Measurements from ENCODE around the gene INTS15. TPM values are rescaled to one million over a fixed set of nuclear protein-coding genes. Genes with fewer than 3 reads are reported as not detected.

Gene INTS15
- total and polyA plus RNA-seq, 7 experiments from 2014 or later: 29.7 to 69.1 (median 51.8) TPM

DNA sequence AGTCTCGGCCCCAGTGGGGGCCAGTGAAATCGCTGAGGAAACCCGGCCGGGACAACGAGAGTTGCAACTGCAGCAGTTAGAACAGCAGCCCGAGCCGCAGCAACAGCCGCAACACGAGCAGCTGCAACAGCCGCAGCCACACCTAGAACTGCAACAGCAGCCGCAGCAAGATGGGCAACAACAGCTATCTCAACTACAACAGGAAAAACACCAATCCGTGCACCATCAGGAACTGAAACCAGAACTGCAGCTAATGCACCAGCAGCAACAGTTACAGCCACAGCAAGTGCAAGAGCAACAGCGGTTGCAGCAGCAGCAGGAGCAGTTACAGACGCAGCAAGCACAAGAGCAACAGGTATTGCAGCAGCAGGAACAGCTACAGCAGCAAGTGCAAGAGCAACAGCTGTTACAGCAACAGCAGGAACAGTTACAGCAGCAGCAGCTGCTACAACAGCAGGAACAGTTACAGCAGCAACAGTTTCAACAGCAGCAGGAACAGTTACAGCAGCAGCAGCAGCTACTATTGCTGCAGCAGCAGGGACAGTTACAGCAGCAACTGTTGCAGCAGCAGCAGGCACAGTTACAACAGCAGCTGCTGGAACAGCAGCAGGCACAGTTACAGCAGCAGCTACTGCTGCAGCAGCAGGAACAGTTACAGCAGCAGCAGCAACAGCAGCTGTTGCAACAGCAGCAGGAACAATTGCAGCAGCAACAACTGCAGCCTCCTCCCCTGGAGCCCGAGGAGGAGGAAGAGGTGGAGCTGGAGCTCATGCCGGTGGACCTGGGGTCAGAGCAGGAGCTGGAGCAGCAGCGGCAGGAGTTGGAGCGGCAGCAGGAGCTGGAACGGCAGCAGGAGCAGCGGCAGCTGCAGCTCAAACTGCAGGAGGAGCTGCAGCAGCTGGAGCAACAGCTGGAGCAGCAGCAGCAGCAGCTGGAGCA, 31.6 kb downstream of the INTS15 start:
- H3K4me1 ChIP-seq (ENCODE audit: control insufficient read depth in 2 of 2, insufficient read depth in 2 of 2, low read length in 2 of 2): peaks cover 25 to 43% of the 10 kb centered on the region in 2 donors
- Mint-ChIP-seq H3K27me3 (peaks cover 0 to 28% (median 0%) of the 10 kb centered on the region in 5 donors), H3K27ac (peak overlapping the region; percentile 26 to 86 (median 48)), H3K36me3 (peaks cover 3 to 15% (median 8%) of the 10 kb centered on the region in 5 donors), H3K9me3 (peaks cover 0 to 3% (median 0%) of the 10 kb centered on the region in 11 donors), H3K4me1 (peaks cover 25 to 52% (median 40%) of the 10 kb centered on the region in 7 donors), H3K4me3 (peak overlapping the region in 8 of 10 donors; percentile 13 to 61 (median 36))
- no peaks in the 10 kb centered on the region for H3K27me3 ChIP-seq (ENCODE audit: control insufficient read depth in 2 of 2, insufficient read depth in 2 of 2, low read length in 2 of 2)
- no peak overlapping the region for H3K27ac ChIP-seq (ENCODE audit: low read depth, low read length)
- ChIA-PET POLR2A (interaction anchor here (1.5 kb wide), 1 partner anchor 15 kb away, joined by 5 read pairs; no protein-coding TSS in a partner anchor), CTCF (interaction anchor here (0.6 kb wide), 1 partner anchor 493 kb away, joined by 3 read pairs; no protein-coding TSS in a partner anchor)
- intact Hi-C loops (cut with micrococcal nuclease): no loop called here
- H3K36me3 ChIP-seq (ENCODE audit: control insufficient read depth in 2 of 3, insufficient read depth in 3 of 3, low read length in 3 of 3): no peaks in the 10 kb centered on the region
- H3K4me3 ChIP-seq (ENCODE audit: low read length): peak overlapping the region; percentile 18
- no peak for ATAC-seq
- no peak for DNase-seq
- no peaks in the 10 kb centered on the region for H3K9me3 ChIP-seq (ENCODE audit: control insufficient read depth in 2 of 3, low read length in 3 of 3)

DNA sequence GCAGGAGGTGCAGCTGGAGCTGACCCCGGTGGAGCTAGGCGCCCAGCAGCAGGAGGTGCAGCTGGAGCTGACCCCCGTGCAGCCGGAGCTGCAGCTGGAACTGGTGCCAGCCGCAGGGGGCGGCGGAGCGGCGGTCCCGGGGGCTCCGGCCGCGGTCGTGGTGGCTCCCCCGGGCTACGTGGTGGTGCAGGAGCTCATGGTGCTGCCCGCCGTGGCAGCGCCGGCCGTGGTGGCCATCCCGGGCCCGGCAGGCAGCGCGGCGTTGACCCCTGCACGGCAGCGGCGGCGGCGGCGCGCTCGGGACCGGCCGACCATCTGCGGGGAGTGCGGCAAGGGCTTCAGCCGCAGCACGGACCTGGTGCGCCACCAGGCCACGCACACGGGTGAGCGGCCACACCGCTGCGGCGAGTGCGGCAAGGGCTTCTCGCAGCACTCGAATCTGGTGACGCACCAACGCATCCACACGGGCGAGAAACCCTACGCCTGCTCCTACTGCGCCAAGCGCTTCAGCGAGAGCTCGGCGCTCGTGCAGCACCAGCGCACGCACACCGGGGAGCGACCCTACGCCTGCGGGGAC, 32.4 kb downstream of the INTS15 start:
- Mint-ChIP-seq H3K4me1 (peaks cover 25 to 50% (median 40%) of the 10 kb centered on the region in 7 donors), H3K9me3 (peaks cover 0 to 3% (median 0%) of the 10 kb centered on the region in 11 donors), H3K27ac (peak overlapping the region in 1 of 9 donors; percentile 46), H3K36me3 (peaks cover 3 to 15% (median 8%) of the 10 kb centered on the region in 5 donors), H3K4me3 (no peak overlapping the region), H3K27me3 (peaks cover 0 to 23% (median 0%) of the 10 kb centered on the region in 5 donors)
- ATAC-seq (no peak), DNase-seq (no peak)
- no peak overlapping the region for H3K27ac ChIP-seq (ENCODE audit: low read depth, low read length)
- ChIA-PET POLR2A (interaction anchor here (1.5 kb wide), 1 partner anchor 14 kb away, joined by 5 read pairs; no protein-coding TSS in a partner anchor), CTCF (no interaction called here)
- intact Hi-C loops (cut with micrococcal nuclease): no loop called here
- no peaks in the 10 kb centered on the region for H3K9me3 ChIP-seq (ENCODE audit: control insufficient read depth in 2 of 3, low read length in 3 of 3)
- H3K4me1 ChIP-seq (ENCODE audit: control insufficient read depth in 2 of 2, insufficient read depth in 2 of 2, low read length in 2 of 2): peaks cover 25 to 43% of the 10 kb centered on the region in 2 donors
- H3K27me3 ChIP-seq (ENCODE audit: control insufficient read depth in 2 of 2, insufficient read depth in 2 of 2, low read length in 2 of 2): no peaks in the 10 kb centered on the region
- no peak overlapping the region for H3K4me3 ChIP-seq (ENCODE audit: low read length)
- no peaks in the 10 kb centered on the region for H3K36me3 ChIP-seq (ENCODE audit: control insufficient read depth in 2 of 3, insufficient read depth in 3 of 3, low read length in 3 of 3)

DNA sequence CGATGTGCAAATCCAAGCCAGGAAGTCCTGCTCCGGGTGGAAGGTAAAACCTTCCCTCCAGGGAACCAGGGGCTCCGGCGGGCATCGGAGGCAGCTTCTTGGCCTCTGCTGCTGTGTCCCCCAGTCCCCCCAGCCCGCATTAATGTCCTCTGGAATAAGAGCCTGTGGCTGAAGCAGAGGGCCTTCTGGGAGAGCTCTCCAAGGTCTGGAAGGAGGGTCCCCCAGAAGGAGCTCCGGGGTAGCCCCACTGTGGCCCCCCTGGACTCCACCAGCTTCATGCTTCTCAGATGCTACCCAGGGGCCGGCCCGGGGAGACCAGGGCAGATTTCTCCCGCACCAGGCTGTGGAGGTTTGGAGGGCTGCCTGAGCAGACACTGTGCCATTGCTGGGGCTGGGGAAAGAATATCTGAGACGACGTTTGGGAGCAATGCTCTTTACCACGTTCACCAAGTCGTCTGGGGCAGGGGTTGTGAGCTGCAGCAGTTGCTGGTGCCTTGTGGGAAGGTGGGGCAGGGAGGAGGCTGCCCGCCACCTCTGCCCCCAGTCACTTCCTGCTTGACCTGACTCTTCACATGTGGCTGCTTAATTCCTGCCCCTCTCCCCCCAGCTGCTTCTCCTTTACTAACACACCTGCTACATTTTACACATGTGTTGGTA, 33.9 kb downstream of the INTS15 start:
- H3K9me3 Mint-ChIP-seq: peaks cover 0 to 3% (median 0%) of the 10 kb centered on the region in 11 donors
- Histone ChIP-seq H3K27me3 (ENCODE audit: control insufficient read depth in 2 of 2, insufficient read depth in 2 of 2, low read length in 2 of 2) (no peaks in the 10 kb centered on the region), H3K36me3 (ENCODE audit: control insufficient read depth in 2 of 3, insufficient read depth in 3 of 3, low read length in 3 of 3) (no peaks in the 10 kb centered on the region), H3K4me1 (ENCODE audit: control insufficient read depth in 2 of 2, insufficient read depth in 2 of 2, low read length in 2 of 2) (peaks cover 25 to 43% of the 10 kb centered on the region in 2 donors), H3K27ac (ENCODE audit: low read depth, low read length) (peak overlapping the region; percentile 57), H3K9me3 (ENCODE audit: control insufficient read depth in 2 of 3, low read length in 3 of 3) (no peaks in the 10 kb centered on the region), H3K4me3 (ENCODE audit: low read length) (peak overlapping the region; percentile 21)
- peak overlapping the region; percentile 65 to 92 (median 88) for H3K27ac Mint-ChIP-seq
- intact Hi-C loops (cut with micrococcal nuclease): no loop called here
- H3K36me3 Mint-ChIP-seq: peaks cover 3 to 15% (median 8%) of the 10 kb centered on the region in 5 donors
- peak overlapping the region; percentile 39 to 85 (median 72) for H3K4me3 Mint-ChIP-seq
- peaks cover 0 to 12% (median 0%) of the 10 kb centered on the region in 5 donors for H3K27me3 Mint-ChIP-seq
- DNase-seq (peak in 1 of 9 donors; percentile 21), ATAC-seq (peak; percentile 70)
- ChIA-PET CTCF (interaction anchor here (0.8 kb wide), 1 partner anchor 24 kb away, joined by 3 read pairs; no protein-coding TSS in a partner anchor), POLR2A (no interaction called here)
- peaks cover 25 to 45% (median 39%) of the 10 kb centered on the region in 7 donors for H3K4me1 Mint-ChIP-seq

DNA sequence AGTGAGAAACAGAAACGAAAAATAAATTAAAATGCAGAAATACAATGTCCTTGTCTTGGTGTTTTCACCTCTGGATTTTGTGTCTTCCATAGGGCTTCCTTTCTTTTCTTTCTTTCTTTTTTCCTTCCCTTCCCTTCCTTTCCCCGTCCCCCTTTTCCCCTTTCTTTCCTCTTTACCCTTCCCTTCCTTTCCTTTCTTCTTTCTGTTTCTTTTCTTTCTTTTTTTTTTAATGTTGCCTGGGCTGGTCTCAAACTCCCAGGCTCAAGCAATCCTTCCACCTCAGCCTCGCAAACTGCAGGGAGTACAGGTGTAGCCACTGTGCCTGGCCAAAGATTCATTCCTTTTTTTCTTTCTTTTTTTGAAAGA, 34.4 kb downstream of the INTS15 start:
- H3K4me1 ChIP-seq (ENCODE audit: control insufficient read depth in 2 of 2, insufficient read depth in 2 of 2, low read length in 2 of 2): peaks cover 25 to 43% of the 10 kb centered on the region in 2 donors
- H3K36me3 ChIP-seq (ENCODE audit: control insufficient read depth in 2 of 3, insufficient read depth in 3 of 3, low read length in 3 of 3): no peaks in the 10 kb centered on the region
- Mint-ChIP-seq H3K9me3 (peaks cover 0 to 3% (median 0%) of the 10 kb centered on the region in 11 donors), H3K4me3 (peak overlapping the region; percentile 39 to 85 (median 72)), H3K36me3 (peaks cover 3 to 15% (median 8%) of the 10 kb centered on the region in 5 donors), H3K27me3 (peaks cover 0 to 7% (median 0%) of the 10 kb centered on the region in 5 donors), H3K27ac (peak overlapping the region; percentile 65 to 92 (median 88)), H3K4me1 (peaks cover 25 to 45% (median 38%) of the 10 kb centered on the region in 7 donors)
- intact Hi-C loops (cut with micrococcal nuclease): no loop called here
- CTCF ChIA-PET: interaction anchor here (0.8 kb wide), 1 partner anchor 25 kb away, joined by 3 read pairs; no protein-coding TSS in a partner anchor
- no peaks in the 10 kb centered on the region for H3K27me3 ChIP-seq (ENCODE audit: control insufficient read depth in 2 of 2, insufficient read depth in 2 of 2, low read length in 2 of 2)
- H3K9me3 ChIP-seq (ENCODE audit: control insufficient read depth in 2 of 3, low read length in 3 of 3): no peaks in the 10 kb centered on the region
- H3K4me3 ChIP-seq (ENCODE audit: low read length): peak overlapping the region; percentile 21
- peak overlapping the region; percentile 57 for H3K27ac ChIP-seq (ENCODE audit: low read depth, low read length)
- DNase-seq: no peak
- ATAC-seq: no peak
- POLR2A ChIA-PET: no interaction called here

DNA sequence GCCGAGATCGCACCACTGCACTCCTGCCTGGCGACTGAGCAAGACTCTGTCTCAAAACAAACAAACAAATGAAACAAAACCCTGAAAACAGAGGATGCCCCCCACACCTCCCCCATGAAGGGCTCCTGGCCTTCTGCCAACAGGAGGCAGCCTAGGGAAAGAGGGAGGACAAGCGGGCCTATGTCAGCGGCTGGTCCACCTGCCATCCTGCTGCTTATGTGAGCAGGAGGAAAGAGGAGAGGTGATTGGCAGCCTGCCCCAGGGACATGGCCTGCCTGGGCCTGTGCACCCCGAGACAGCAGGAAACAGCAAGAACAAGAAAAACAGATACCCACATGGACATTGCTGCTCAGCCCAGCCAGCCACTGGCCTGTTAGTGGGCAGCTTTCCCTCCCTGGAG, 38.2 kb downstream of the INTS15 start:
- no peaks in the 10 kb centered on the region for H3K9me3 ChIP-seq (ENCODE audit: control insufficient read depth in 2 of 3, low read length in 3 of 3)
- POLR2A ChIA-PET: interaction anchor here (1.1 kb wide), 1 partner anchor 10 kb away, joined by 4 read pairs; no protein-coding TSS in a partner anchor
- H3K9me3 Mint-ChIP-seq: no peaks in the 10 kb centered on the region
- no peaks in the 10 kb centered on the region for H3K27me3 ChIP-seq (ENCODE audit: control insufficient read depth in 2 of 2, insufficient read depth in 2 of 2, low read length in 2 of 2)
- CTCF ChIA-PET: no interaction called here
- intact Hi-C loops (cut with micrococcal nuclease): no loop called here
- H3K4me3 Mint-ChIP-seq: no peak overlapping the region
- no peaks in the 10 kb centered on the region for H3K27me3 Mint-ChIP-seq
- H3K4me3 ChIP-seq (ENCODE audit: low read length): no peak overlapping the region
- peaks cover 15% of the 10 kb centered on the region in 2 donors for H3K4me1 ChIP-seq (ENCODE audit: control insufficient read depth in 2 of 2, insufficient read depth in 2 of 2, low read length in 2 of 2)
- H3K4me1 Mint-ChIP-seq: peaks cover 9 to 20% (median 16%) of the 10 kb centered on the region in 7 donors
- H3K36me3 Mint-ChIP-seq: peaks cover 0 to 7% (median 0%) of the 10 kb centered on the region in 5 donors
- H3K36me3 ChIP-seq (ENCODE audit: control insufficient read depth in 2 of 3, insufficient read depth in 3 of 3, low read length in 3 of 3): no peaks in the 10 kb centered on the region
- ATAC-seq (no peak), DNase-seq (no peak)
- H3K27ac Mint-ChIP-seq: no peak overlapping the region
- no peak overlapping the region for H3K27ac ChIP-seq (ENCODE audit: low read depth, low read length)

Measured in naive thymus-derived CD4-positive, alpha-beta T cell (primary cell).